Aorta (tissue), 5 donors: ENCODE data around the gene ZNF529. TPM values are rescaled to one million over a fixed set of nuclear protein-coding genes. Genes with fewer than 3 reads are reported as not detected.

Experiments
- ATAC-seq: fragments of 200-7000 bp; cut with Tn5 transposase; one replicate; pipeline ENCODE4 v1.9.1; 2022; ENCODE audit warnings: moderate library complexity; ENCODE audit not compliant: low FRiP score
- DNase-seq, 2 donors: peaks; one replicate each; pipeline ENCODE4 v3.0.0-alpha.2; 2020
- H3K27ac ChIP-seq, 2 donors: one replicate each; pipeline ENCODE4 v1.5.1; 2013; ENCODE audit warnings: low read length in 2 of 2, mild to moderate bottlenecking in 2 of 2, moderate library complexity in 2 of 2, control low read depth in 1 of 2, inconsistent platforms in 1 of 2, low read depth in 1 of 2
- H3K27me3 ChIP-seq, 2 donors: one replicate each; pipeline ENCODE4 v1.6.1; 2013; ENCODE audit warnings: control low read depth in 1 of 2, low read length in 1 of 2, mild to moderate bottlenecking in 1 of 2, moderate library complexity in 1 of 2; ENCODE audit not compliant: insufficient read depth in 2 of 2, control insufficient read depth in 1 of 2
- H3K36me3 ChIP-seq, 2 donors: one replicate each; pipeline ENCODE4 v1.6.1; 2013; ENCODE audit warnings: control low read depth in 1 of 2, low read length in 1 of 2, mild to moderate bottlenecking in 1 of 2; ENCODE audit not compliant: insufficient read depth in 2 of 2, control insufficient read depth in 1 of 2
- H3K4me1 ChIP-seq, 2 donors: one replicate each; pipeline ENCODE4 v1.6.1; 2013; ENCODE audit warnings: low read length in 2 of 2, control low read depth in 1 of 2, mild to moderate bottlenecking in 1 of 2, moderate library complexity in 1 of 2; ENCODE audit not compliant: insufficient read depth in 2 of 2, control insufficient read depth in 1 of 2
- H3K4me3 ChIP-seq, 2 donors: one replicate each; pipeline ENCODE4 v1.5.1; 2013; ENCODE audit warnings: low read length in 2 of 2, control low read depth in 1 of 2, mild to moderate bottlenecking in 1 of 2
- H3K9me3 ChIP-seq: one replicate; pipeline ENCODE4 v1.6.1; 2013; ENCODE audit warnings: mild to moderate bottlenecking, low read length; ENCODE audit not compliant: control insufficient read depth
- WGBS, 2 donors: extraction: QIAGEN DNeasy Blood & Tissue Kit; methylation state at CpG; one replicate each; pipeline ENCODE4 v1.1.7; 2013; 5-methylcytosine and 5-hydroxymethylcytosine counted together
- intact Hi-C, 2 donors: fragments of 100-400 bp; cut with DNase I; formaldehyde crosslinking; loops; one replicate each; pipeline versions ENCODE4 v1.14.2 to v1.15.0; 2022
- polyA plus RNA-seq, 2 donors: library from polyadenylated mRNA; stranded (reverse); fragments of 200-250 nt; gene quantifications; one replicate each; pipeline ENCODE4 v1.2.3, GENCODE V29; 2013
- total RNA-seq, 2 donors: library from RNA; stranded (reverse); fragmentation: NEBNext Ultra II Directional; extraction: Animal tissue kit (Norgen Biotek cat#: 25700); gene quantifications; one replicate each; pipeline ENCODE4 v1.2.1, GENCODE V29; 2021
- donor health status: healthy with polysubstance abuse.
- donor health status: Bipolar disorder and iron deficiency.
- donor health status: DM: no; HTN: no; CAD: no.
- donor health status: DM: no; HTN: no; CAD: no.
- donor health status: DM: yes; HTN: yes; CAD: no.

The ZNF529 gene
- total and polyA plus RNA-seq, 4 donors = 3.4 to 17.5 (median 8.1) TPM

DNA sequence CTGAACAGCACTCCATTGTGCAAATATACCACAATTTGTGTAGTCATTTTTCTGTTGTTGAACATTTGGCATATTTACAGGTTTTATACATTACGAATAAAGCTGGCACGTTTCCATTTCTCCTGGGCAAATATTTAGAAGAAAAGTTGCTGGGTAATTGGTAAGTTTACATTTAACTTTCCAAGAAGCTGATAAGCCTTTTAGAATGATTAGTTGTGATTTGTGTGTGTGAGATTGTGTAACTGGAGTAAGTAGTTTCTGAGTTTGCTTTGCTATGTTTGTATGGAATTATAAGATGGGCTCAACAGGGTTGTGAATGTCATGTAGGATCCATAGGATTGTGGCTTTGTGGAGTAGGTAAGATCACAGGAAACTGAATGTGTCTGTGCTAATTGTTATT, 1.6 kb upstream of the ZNF529 start:
- intact Hi-C loops = no loop called here

GRCh38 chr19:36573895-36574720, 1.0 kb upstream of the ZNF529 start:
- no peak for DNase-seq
- Histone ChIP-seq H3K27me3 (no peaks in the 10 kb centered on the region), H3K4me1 (no peaks in the 10 kb centered on the region), H3K4me3 (peak overlapping the region; percentile 71 to 77), H3K36me3 (peaks cover 4 to 10% of the 10 kb centered on the region in 2 donors), H3K9me3 (peaks cover 1% of the 10 kb centered on the region), H3K27ac (peak overlapping the region in 1 of 2 donors; percentile 2)
- intact Hi-C loops = no loop called here
- whole genome bisulfite sequencing, 2 donors = 19% methylated on average over 18 of the region's 18 CpGs
- peak; percentile 37 for ATAC-seq

More for the DNA sequence above, 1.6 kb upstream of the ZNF529 start:
- ATAC-seq = no peak
- H3K4me1 ChIP-seq = no peaks in the 10 kb centered on the region
- WGBS, 2 donors = 46 to 52% methylated on average over 2 of the region's 2 CpGs
- H3K27ac ChIP-seq = no peak overlapping the region
- no peak for DNase-seq
- peaks cover 4 to 8% of the 10 kb centered on the region in 2 donors for H3K36me3 ChIP-seq
- peaks cover 1% of the 10 kb centered on the region for H3K9me3 ChIP-seq
- H3K27me3 ChIP-seq = no peaks in the 10 kb centered on the region
- H3K4me3 ChIP-seq = no peak overlapping the region

DNA sequence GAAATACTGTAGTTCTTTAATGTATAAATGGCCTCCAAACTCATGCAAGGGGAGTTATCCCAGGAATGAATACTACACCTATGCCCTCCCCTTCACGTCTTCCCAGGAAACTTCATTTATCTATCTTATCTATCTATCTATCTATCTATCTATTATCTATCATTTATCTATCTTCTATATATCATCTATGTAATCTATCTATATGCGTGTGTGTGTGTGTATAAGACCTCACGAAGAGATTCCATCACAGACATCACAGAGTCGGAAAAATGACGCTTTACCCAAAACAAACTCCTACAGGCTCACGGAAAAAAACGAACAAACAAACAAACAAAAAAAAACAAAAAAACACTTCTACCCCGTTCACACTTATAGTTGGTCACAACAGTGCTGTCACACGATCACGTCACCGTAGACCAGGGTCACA, 486 bp downstream of the ZNF529 start:
- DNase-seq (no peak), ATAC-seq (no peak)
- intact Hi-C loops = no loop called here
- Histone ChIP-seq H3K4me3 (peak overlapping the region; percentile 41 to 71), H3K36me3 (peaks cover 10 to 12% of the 10 kb centered on the region in 2 donors), H3K27ac (no peak overlapping the region), H3K27me3 (no peaks in the 10 kb centered on the region), H3K9me3 (peaks cover 3% of the 10 kb centered on the region), H3K4me1 (no peaks in the 10 kb centered on the region)
- WGBS, 2 donors = 1% methylated on average over 11 of the region's 11 CpGs

DNA sequence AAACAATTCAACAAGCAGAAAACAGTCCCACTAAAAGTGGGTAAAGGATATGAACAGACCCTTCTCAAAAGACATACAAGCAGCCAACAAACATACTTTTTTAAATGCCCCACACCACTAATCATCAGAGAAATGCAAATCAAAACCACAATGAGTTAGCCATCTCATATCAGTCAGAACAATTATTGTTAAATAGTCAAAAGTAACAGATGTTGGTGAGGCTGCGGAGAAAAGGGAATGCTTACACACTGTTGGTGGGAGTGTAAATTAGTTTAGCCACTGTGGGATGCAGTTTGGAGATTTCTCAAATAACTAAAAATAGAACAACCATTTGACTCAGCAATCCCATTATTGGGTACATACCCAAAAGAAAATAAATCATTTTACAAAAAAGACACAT, 8.7 kb downstream of the ZNF529 start:
- 99 to 100% methylated on average over 1 of the region's 1 CpG for WGBS, 2 donors
- no peaks in the 10 kb centered on the region for H3K27me3 ChIP-seq
- ATAC-seq (no peak), DNase-seq (no peak)
- H3K4me1 ChIP-seq = no peaks in the 10 kb centered on the region
- H3K9me3 ChIP-seq = peaks cover 18% of the 10 kb centered on the region
- H3K4me3 ChIP-seq = no peak overlapping the region
- intact Hi-C loops = no loop called here
- H3K27ac ChIP-seq = no peak overlapping the region
- peaks cover 10 to 11% of the 10 kb centered on the region in 2 donors for H3K36me3 ChIP-seq

DNA sequence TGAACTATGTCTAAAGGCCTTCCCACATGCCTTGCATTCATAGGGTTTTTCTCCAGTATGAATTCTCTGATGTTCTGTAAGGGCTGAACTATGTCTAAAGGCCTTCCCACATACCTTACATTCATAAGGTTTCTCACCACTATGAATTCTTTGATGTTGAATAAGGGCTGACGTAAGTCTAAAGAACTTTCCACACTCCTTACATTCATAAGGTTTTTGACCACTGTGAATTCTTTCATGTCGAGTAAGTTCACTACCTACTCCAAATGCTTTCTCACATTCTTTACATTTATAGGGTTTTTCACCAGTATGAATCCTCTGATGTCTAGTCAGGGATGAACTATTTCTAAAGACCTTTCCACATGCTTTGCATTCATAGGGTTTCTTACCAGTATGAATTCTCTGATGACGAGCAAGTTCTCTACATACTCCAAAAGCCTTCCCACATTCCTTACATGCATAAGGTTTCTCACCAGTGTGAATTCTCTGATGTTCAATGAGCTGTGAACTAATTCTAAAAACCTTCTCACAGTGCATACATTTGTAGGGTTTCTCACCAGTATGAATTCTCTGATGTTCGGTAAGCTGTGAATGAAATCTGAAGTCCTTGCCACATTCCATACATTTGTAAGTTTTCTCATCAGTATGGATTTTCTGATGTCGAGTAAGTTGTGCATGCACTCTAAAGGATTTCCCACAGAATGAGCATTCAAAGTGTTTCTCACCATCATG, 25.9 kb downstream of the ZNF529 start:
- Histone ChIP-seq H3K9me3 (peaks cover 13% of the 10 kb centered on the region), H3K4me3 (no peak overlapping the region), H3K36me3 (peaks cover 12 to 29% of the 10 kb centered on the region in 2 donors), H3K27me3 (no peaks in the 10 kb centered on the region), H3K4me1 (no peaks in the 10 kb centered on the region), H3K27ac (no peak overlapping the region)
- intact Hi-C loops = no loop called here
- no peak for ATAC-seq
- WGBS, 2 donors = 96 to 97% methylated on average over 5 of the region's 5 CpGs
- DNase-seq = no peak

DNA sequence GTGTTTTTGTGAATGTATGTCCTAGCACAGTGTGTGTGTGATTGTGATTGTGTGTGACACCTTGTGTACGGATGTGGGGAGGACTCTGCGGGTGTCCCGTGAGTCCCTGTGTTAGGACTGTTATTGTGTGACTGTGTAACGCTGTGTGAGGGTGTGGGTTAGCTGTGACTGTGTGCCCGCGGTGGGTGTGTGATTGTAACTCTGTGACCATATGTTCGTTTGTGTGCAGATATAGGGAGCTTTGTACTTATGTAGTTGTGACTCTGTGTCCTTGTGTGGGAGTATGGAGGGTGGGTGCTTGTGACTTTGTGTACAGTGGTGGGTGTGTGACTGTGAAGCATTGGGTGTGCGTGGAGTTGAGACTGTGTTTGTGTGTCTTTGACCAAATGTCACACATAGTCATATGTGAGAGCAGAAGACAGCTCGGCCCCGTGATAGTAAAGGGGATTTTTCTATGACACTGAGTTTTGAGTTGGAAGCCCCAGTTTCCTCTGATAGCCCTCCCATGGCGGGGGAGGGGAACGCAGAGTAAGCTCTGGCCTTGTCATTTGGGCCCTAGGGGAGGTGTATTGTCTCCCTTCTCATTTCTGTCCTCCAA, 44.1 kb downstream of the ZNF529 start:
- intact Hi-C loops = loop anchor here in 1 of 2 donors (5.0 kb wide), 1 partner anchor 318 kb away; no protein-coding TSS in a partner anchor
- peaks cover 5% of the 10 kb centered on the region for H3K9me3 ChIP-seq
- H3K27me3 ChIP-seq = no peaks in the 10 kb centered on the region
- H3K4me3 ChIP-seq = peak overlapping the region; percentile 50 to 89
- H3K4me1 ChIP-seq = peaks cover 0 to 5% of the 10 kb centered on the region in 2 donors
- DNase-seq (no peak), ATAC-seq (peak; percentile 37)
- 6 to 11% methylated on average over 12 of the region's 12 CpGs for WGBS, 2 donors
- no peak overlapping the region for H3K27ac ChIP-seq
- H3K36me3 ChIP-seq = peaks cover 2 to 8% of the 10 kb centered on the region in 2 donors

DNA sequence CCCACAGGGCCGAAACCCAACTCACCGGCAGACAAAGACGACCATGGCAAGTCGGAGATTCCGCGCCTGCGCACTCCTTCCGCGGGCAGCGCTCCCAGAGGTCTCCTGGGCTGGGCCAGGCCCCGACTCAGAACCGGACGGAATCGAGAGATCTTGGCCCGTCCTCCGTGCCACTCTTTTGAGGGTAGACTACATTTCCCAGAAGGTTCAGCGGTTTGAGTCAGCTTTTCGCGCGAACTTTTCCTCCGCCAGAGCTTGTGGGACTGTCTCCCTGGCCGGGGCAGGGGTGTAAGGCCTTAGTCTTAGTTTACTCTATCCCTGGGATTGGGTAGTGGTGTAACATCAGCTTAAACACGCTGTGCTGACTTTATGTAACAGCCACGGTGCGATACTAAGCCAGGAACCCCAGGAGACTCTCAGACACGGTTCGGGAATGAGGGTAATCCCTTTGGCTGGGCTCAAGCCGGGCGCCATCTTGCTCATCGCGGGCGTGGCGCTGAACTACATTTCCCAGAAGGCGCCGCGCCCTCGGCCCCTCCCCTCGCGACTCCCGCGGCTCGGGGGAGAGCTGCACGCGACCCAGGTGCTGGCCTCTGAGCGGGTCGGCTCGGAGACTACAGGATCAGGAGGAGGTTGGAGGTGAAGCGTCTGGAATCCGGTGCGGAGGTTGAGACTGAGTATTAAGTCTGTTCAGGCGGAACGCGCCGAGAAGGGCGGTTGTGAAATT, 44.7 kb downstream of the ZNF529 start, which contains the start of gene ZNF260:
Gene ZNF260, minus strand, starts transcription at position 78 of the 727 bp plus-strand sequence. CDS start 13,033 bp downstream, outside the sequence.
- H3K9me3 ChIP-seq = peaks cover 5% of the 10 kb centered on the region
- peak within 1 kb of the TSS; percentile 46 to 73 for H3K27ac ChIP-seq
- 0% methylated on average over 55 of the region's 55 CpGs for WGBS, 2 donors
- peaks cover 2 to 8% of the 10 kb centered on the region in 2 donors for H3K36me3 ChIP-seq
- peaks cover 0 to 5% of the 10 kb centered on the region in 2 donors for H3K4me1 ChIP-seq
- DNase-seq (peak; percentile 98 to 99), ATAC-seq (peak; percentile 100)
- H3K4me3 ChIP-seq = peak within 1 kb of the TSS; percentile 55 to 89
- H3K27me3 ChIP-seq = no peaks in the 10 kb centered on the region
- intact Hi-C loops = loop anchor here in 1 of 2 donors (5.0 kb wide), 1 partner anchor 319 kb away; no protein-coding TSS in a partner anchor

DNA sequence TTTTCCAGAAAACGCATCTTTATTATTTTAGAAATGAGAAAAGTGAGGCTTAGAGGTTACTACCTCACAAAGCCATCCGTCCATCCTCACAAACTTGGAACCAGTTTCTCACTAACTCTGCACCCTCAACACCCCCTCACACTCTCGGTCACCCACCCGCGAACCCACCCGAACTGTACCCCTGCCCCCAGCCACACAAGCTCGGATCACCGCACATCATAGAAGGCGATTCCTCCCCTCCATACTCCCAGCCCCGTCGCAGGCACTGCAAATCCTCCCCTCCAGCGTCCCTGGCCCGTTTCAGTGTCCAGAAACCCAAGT, 45.3 kb downstream of the ZNF529 start:
- Histone ChIP-seq H3K4me1 (peaks cover 0 to 5% of the 10 kb centered on the region in 2 donors), H3K27ac (peak overlapping the region; percentile 46 to 60), H3K9me3 (peaks cover 3% of the 10 kb centered on the region), H3K27me3 (no peaks in the 10 kb centered on the region), H3K36me3 (peaks cover 2 to 8% of the 10 kb centered on the region in 2 donors), H3K4me3 (peak overlapping the region; percentile 4 to 89)
- intact Hi-C loops = loop anchor here in 1 of 2 donors (5.0 kb wide), 1 partner anchor 319 kb away; no protein-coding TSS in a partner anchor
- ATAC-seq = no peak
- WGBS, 2 donors = 0 to 1% methylated on average over 13 of the region's 13 CpGs
- no peak for DNase-seq
